GM21576 (cell line): ENCODE results near the gene HASPIN.
"Not testable (repeated sequence)": the region's sequence is repeated elsewhere in the genome, so short reads cannot be mapped to it uniquely, and the experiment has no call there.

Experiments
- ATAC-seq: cut with Tn5 transposase; IDR thresholded peaks from one replicate; pipeline ENCODE4 v1.9.1; 2021; ENCODE audit warnings: mild to moderate bottlenecking, moderate library complexity; ENCODE audit not compliant: unreplicated experiment

HASPIN gene

DNA sequence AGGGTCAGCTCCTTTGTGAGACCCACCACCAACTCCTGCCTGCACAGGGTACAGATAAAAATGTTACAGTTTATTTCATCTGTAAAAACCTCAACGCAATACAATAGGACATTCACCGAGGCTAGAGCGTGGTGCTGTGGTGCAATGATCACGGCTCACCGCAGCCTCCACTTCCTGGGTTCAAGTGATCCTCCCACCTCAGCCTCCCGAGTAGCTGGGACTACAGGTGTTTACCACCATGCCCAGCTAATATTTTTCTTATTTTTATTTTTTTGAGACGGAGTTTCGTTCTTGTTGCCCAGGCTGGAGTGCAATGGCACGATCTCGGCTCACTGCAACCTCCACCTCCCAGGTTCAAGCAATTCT lies 11.2 kb downstream of the HASPIN start:
- ATAC-seq: not testable (repeated sequence)

- no peak for ATAC-seq
These were observed 11.8 kb downstream of the HASPIN start for GRCh38 chr17:3735515-3735914.

DNA sequence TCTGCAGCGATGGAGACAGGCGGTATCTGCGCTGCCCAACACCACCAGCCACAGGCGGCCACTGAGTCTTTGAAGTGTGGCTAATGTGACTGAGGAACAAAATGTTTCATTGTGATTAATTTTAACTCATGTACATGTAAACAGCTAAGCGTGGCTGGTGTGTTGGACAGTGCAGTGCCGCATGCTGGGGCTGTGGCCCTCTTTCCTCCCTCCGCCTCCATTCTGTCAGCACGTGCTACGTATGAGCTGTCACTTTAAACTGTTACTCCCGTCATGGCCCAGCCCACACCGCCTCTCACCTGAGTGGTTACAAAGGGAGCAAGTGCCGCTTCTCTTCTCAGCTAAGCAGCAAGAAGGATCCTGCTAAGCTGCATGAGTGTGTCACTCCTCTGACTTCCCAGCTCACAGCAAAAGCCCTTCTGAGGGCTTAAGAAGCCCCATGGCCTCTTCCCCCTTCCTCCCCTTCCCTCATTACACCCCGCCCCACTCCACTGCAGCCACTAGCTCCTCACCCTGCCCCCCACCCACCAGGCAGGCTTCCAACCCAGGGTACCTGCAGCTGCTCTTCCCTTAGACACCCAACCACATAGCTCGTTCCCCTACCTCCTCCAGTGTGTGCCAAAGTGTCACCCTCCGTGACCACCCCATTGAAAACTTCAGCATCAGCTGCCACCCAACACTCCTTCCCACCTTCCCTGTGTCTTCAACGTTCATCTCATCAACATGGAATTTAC lies 15.0 kb downstream of the HASPIN start:
- ATAC-seq: no peak

DNA sequence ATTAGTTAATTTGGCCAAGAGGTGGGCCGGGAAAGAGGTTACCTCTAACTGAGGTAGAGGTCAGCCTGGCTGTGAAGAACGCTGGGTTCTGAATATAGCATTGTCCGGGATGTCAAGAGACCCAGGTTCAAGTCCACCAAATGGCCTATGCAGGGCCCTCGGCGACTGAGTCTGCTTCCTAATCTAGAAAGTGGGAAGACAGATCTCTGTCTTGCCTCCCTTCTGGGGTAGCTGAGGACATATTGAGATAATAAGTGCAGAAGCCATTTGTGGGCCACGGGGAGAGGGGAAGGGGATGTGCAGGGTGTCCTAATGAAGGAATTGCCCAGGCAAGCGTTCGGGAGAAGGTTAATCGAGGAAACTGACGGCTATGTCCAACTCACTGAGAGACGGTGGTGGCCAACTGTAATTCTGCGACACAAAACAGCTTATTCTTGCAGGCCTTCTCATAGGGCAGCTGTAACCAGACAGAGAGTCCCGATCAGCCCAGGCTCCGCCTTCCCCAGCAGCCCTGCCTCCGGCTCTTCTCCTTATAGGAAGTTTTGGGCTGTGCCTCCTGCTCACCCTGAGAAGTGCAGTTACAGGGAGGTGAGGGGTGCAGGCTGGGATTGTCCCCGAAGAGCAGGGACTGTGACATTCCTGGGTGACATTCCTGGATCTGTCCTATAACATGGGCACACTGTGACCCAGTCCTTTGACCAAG lies 15.9 kb downstream of the HASPIN start:
- no peak for ATAC-seq

GRCh38 chr17:3740611-3741073 lies 16.9 kb downstream of the HASPIN start:
- no peak for ATAC-seq

GRCh38 chr17:3744014-3744413 lies 20.3 kb downstream of the HASPIN start:
- ATAC-seq: no peak

DNA sequence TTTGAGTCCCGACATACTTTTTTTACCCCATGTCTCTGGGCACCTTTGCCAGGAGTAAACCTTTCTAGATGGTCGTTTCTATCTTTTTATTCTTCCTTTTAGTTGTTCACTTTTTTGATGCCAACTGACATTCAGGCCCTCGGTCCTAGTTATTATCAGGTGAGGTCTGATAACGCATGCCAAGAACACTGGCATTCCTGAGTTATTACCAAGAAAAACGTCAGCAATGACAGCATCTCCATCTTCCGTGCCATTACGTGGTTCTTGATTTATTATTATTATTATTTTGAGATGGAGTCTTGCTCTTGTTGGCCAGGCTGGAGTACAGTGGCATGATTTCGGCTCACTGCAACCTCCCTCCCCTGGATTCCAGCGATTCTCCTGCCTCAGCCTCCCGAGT lies 21.4 kb downstream of the HASPIN start:
- no peak for ATAC-seq

- no peak for ATAC-seq
These were observed 24.1 kb downstream of the HASPIN start for GRCh38 chr17:3747805-3748204.

DNA sequence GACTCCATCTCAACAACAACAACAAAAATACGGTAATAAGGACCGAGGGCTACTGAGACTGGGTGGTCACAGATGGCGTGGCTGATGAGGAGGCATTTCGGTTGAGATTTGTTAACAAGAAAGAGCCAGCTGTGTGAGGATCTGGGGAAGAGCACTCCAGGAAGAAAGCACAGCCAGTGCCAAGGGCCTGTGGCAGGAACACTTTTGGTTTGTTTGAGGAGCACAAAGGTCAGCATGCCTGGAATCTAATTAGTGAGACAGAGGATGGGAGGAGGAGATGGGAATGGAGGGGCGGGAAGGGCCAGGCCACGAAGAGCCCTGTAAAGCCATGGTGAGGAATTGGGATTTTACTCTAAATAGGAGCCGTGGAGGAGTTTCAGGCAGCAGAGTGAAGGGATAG lies 24.9 kb downstream of the HASPIN start:
- ATAC-seq: no peak

DNA sequence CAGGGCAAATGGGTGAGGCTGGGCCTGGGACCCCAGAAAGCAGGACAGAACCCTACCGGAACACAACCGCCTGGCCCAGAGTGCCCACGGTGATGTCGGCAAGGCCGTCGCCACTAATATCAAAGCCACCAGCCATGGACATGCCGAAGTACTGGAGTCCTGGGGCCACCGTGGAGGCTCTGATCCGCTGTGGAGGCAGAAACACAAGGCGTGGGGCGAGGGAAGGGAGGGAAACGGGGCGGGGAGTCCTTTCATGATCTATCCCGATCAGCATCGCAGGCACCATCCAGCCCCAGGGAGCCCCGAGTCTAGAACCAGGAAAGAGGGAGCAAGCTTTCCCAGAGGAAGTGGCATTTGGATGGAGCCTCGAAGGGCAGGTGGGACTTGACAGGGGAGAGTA lies 26.6 kb downstream of the HASPIN start:
- ATAC-seq: no peak

DNA sequence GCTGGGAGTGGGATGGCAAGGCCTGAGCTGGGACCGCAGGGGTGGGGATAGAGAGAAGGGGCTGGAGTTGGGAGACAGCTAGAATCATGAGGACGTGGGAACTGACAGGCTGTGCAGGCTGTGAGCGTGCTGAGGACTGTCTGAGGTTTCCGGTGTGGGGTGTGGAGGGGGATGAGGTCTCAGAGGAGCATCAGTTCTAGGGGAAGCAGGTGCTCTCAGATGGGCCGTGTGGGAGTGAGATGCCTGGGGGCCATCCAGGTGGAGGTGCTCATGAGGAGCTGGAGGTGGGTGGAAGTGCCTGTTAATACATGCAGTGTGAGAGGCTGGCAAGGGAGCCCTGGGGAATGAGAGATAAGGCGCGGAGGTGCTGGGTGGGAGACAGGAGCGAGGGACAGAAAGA lies 27.2 kb downstream of the HASPIN start:
- ATAC-seq: no peak

DNA sequence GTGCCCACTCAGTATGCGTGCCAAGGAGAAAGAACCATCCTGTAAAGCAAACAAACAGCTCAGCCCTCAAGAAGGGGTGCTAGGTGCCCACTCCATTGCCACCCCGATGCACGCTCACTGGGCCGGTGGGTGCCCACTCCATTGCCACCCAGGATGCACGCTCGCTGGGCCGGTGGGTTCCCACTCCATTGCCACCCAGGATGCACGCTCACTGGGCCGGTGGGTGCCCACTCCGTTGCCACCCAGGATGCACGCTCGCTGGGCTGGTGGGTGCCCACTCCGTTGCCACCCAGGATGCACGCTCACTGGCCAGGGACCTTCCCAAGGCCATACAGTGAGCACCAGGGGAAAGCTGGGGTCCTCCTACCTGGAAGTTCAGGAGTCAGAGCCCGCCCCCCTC lies 28.1 kb downstream of the HASPIN start:
- ATAC-seq: no peak

DNA sequence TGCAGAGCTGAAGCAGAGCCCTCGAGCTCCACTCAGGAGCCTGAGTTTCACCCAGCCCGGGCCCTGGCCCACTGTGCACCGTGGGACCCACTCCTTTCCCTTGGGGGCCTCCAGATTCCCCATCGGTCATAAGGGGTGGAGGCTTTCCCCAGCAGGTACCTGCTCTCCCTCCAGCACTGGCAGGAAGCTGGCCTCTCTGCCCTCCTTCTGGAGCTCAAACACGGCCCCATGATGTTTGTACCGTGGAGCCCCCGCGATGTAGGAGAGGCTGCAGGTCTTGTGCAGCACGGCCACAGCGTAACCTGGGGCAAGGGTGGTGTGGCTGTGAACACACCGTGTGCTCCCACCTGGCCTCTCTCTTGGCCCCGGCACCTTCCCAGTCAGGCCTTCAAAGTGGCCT lies 29.9 kb downstream of the HASPIN start:
- no peak for ATAC-seq

DNA sequence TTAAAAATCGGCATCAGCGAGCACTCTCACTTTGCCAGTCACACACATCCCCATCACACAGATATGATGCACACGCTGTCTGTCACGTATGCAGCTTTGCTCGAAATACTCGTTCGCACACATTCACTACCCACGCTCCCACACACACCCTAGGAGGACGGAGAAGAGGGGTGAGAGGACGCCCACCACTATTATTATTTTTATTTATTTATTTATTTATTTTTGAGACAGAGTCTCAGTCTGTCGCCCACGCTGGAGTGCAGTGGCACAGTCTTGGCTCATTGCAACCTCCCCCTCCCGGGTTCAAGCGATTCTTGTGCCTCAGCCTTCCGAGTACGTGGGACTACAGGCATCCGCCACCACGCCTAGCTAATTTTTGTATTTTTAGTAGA lies 30.4 kb downstream of the HASPIN start:
- ATAC-seq: no peak

GRCh38 chr17:3754458-3755334 lies 31.0 kb downstream of the HASPIN start:
- no peak for ATAC-seq

DNA sequence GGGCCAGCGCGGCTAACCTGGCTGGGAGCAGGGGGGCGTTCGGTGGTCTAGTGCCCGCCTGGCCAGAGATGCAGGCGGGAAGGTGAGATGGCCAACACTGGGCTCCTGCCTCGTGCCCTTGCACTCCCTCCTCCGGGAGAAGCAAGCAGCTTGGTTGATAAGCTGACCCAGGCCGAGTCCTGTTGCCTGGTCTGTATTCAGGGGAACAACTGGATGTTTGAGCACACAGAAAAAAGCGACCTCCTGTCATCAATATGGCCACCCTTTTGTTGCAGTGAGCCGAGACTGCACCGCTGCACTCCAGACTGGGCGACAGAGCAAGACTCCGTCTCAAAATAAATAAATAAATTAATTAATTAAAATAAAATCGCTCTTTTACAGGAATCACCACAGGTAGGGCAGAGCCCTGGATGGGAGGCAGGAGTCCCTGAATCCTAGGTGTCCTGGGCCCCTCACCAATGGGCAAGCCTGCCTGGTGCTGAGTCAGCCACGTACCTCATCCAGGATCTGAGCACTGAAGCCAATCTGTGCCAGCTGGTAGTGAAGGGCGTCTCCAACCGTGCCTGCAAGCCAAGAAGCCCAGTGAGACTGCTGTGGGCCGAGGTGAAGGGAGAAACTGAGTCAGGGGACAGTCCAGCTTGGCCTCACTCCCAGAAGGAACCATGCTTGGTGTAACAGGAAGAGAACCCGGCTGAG lies 31.8 kb downstream of the HASPIN start:
- ATAC-seq: no peak

DNA sequence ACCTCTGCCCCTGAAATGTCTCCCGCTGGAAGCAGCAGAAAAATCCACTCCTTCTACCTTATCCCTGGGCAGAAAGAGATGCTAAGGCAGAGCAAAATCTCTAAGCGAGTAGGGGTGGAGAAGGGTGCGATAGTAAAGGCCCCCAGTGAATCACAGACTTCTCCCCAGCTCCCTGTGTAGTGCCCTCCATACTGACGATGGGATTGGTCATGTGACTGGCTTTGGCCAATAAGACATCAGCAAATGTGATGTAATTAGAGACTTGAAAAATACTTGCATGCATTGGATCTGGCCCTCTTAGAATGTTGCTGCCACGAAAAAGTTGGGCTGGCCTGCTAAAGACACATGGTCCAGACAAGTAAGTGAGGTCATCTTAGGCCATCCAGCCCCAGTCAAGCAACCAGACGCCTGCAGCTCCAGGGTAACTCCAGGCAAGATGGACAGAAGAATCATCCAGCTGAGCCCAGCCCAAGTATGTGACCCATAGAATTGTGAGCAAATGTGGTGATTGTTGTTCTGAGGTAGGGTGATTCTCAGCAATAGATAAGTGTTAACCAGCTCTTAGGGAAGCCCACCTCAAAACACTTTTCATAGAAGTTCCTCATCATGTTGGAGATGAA lies 36.0 kb downstream of the HASPIN start:
- ATAC-seq: no peak

GRCh38 chr17:3761036-3761917 lies 37.6 kb downstream of the HASPIN start:
- ATAC-seq: no peak

GRCh38 chr17:3761918-3762380 lies 38.2 kb downstream of the HASPIN start:
- ATAC-seq: no peak
